GM18519 (cell line): ENCODE results near the gene ASTN2.

ENCODE experiments used
- ATAC-seq: cut with Tn5 transposase; IDR thresholded peaks from one replicate; pipeline ENCODE4 v1.9.1; 2021; ENCODE audit warnings: mild to moderate bottlenecking, moderate library complexity; ENCODE audit not compliant: unreplicated experiment, low FRiP score

Gene ASTN2

DNA sequence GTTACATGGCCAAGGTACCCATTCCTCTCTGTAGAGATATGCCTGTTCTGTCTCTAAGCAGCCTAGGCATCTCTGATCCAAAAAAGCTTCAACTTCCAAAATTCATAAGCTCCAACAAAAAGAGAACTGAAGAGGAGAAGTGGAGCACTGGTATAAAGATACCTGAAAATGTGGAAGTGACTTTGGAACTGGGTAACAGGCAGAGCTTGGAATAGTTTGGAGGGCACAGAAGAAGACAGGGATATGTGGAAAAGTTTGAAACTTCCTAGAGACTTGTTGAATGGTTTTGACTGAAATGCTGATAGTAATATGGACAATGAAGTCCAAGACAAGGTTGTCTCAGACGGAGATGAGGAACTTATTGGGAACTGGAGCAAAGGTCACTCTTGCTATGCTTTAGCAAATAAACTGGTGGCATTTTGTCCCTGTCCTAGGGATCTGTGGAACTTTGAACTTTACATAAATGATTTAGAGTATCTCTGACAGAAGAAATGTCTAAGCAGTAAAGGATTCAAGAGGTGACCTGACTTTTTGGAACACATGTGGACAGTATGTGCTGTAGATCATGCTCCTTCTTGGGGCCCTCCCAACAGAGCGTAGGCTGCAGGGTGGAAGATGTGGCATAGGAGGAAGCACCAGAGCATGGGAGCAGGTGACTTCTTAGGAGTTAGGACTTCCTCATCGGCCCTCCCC lies 889.9 kb downstream of the ASTN2 start:
- no peak for ATAC-seq

DNA sequence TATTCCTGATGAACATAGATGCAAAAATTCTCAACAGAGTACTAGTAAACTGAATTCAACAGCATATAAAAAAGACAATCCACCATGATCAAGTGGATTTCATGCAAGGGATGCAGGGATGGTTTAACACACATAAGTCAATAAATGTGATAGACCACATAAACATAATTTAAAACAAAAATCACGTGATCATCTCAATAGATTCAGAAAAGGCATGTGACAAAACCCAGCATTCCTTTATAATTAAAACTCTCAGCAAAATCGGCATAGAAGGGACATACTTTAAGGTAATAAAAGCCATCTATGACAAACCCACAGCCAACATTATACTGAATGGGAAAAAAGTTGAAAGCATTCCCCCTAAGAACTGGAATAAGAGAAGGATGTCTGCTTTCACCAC lies 894.6 kb downstream of the ASTN2 start:
- no peak for ATAC-seq

DNA sequence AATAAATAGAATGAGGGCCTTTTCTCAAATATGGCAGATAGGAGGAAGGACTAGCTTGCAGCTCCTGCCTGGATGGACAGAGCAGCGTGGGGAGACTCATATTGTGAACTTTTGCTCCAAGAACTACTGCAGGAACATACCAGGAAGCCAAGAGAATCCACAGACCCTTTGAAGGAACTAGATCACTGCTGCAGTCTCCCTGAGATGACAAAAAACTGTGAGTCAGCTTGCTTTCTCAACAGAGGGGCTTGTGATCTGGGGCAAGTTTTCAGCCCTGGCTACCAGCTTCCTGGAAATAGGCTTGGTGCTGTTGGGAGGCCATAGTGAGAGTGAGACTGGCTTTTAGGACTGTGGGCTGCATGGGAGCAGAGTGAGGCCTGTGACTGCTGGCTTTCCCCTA lies 898.4 kb downstream of the ASTN2 start:
- no peak for ATAC-seq

DNA sequence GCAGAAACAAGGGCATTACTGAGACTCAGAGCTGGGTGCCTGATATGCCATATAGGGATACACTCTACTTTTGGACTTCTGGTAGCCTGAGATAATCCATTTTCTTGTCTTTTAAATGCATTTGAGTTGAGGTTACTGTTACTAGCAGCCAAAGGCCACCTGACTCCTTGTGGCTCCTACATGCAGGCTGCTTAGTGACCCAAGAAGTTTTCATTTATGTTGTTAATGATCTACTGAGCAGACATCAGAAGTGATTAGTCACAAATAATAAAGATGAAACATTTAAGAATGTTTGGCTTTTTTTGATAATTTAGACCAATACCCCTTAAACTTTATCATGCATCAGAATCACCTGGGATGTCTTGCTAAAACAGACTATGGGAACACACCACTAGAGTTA lies 899.3 kb downstream of the ASTN2 start:
- no peak for ATAC-seq

DNA sequence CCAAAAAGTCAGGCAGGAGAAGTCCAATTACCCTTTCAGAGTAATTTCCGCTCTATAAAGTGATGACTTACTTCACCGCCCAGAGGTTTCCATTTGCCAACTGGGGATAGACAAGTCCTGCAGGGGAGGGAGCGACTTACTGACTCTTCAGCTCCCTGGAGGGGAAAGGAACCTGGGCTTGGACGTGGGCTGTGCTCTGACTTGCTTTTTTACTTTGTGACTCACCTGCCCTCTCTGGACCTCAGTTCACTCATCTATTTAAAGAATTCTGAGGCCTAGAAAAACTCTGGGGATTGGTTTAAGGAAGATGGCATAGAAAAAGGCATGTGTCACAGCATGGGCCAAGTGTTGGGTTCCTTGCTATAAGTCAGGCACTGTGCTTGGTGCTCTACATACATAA lies 908.2 kb downstream of the ASTN2 start:
- no peak for ATAC-seq

DNA sequence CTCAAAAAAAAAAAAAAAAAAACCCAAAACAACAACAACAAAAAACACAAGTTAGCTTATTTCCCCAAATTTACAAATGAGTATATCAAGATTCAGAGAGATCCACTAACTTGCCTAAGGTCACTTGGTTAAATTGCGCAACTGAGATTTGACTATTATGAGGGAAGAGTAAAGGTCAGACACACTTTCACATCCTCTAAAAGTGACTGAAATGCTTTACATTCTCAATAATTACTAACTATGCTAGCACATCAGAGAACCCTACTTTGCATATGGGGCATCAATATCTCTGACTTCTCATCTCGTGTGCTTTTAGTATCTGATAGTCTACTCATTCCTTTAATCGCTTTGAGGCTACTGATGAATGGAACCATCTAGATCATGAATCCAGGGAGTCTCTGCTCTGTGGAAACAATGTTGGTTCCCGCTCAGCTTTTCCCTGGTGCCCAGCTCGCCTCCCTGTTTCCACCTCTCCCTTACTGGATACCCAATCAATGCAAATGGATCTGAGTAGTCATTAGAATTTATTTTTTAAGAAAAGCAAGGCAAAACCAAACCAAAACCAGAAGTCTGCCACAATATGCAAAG lies 909.9 kb downstream of the ASTN2 start:
- ATAC-seq: peak; percentile 96

DNA sequence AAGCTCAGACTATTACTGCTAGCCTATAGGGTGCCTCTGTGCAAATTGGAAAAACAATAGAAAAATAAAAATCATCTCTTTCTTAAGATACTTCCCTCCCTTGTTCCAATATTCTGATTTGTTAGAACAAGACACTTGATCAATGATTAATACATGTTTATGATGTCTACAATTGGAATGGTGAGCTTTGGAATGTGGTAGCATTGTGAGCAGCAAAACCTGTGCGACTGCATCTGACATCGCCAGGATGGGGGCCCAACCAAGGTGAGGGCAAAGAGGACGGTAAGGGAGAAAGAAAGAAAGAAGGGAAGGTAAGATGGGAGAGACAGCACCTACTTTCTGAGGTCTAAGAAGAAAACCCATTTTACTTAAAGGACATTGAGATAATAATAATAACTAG lies 910.8 kb downstream of the ASTN2 start:
- no peak for ATAC-seq

DNA sequence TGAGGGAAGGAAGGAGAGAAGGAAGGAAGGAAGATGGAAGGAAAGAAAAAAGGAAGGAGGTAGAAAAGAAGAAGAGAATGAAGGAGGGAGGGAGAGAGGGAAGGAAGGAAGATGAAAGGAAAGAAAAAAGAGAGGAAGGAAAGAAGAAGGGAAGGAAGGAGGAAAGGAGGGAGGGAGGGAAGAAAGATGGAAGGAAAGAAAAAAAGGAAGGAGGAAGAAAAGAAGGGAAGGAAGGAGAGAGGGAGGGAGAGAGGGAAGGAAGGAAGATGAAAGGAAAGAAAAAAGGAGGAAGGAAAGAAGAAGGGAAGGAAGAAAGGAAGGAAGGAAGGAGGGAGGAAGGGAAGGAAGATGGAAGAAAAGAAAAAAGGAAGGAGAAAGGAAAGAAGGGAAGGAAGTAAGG lies 912.1 kb downstream of the ASTN2 start:
- ATAC-seq: no peak

DNA sequence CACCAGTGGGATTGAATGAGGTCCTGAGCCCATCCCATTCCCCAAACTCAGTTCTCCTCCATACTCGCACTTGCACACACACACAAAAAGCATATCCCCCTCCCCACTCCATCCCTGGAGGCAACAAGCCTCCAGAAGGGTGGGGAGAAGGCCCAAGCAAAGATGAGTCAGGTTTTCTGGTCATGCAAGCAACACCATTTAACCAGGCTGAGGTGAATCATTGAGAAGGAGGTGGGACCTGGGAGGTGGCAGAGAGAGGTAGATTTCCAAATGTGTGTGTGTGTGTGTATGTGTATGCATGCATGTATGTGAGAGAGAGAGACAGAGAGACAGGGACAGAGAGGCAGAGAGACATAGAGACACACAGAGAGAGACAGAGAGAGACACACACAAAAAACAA lies 913.0 kb downstream of the ASTN2 start:
- no peak for ATAC-seq

DNA sequence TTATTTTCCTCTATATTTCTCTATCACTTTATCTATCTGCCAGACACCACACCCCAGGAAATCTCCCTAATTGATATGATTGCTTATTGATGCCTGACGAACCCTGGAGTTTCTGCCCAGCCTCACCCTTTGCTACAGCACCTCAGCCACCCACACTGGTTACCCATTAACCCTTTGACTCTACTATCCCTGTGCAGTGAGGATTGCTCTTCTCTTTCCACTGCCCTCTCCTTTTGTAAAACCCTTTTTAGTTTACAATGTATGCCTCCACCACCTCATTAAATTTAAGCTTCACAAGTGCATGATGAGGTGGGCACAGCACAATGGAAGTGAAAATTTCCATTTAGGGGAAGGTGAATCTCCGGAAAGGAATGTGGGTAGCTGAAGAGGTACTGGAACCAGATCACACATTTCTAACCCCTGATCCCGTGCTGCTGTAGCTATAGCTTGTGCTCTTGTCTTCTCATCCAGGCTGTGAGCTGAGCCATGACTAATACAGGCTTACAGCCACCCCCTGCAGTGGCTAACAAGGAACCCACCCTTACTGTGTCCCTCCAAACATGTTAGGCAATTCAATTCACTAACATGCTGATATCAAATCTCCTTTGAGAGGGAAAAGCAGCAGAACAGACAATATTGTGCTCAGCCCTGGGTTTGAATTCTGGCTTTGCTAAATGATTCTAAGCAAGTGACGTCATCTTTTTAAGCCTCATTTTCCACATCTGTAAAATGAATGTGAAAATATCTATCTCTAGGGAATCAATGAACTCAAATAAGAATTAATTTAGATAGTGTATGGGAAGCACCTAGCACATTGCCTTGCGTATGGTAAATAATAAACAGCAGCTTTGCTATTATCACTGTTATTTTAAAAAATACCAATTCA lies 914.6 kb downstream of the ASTN2 start:
- no peak for ATAC-seq

DNA sequence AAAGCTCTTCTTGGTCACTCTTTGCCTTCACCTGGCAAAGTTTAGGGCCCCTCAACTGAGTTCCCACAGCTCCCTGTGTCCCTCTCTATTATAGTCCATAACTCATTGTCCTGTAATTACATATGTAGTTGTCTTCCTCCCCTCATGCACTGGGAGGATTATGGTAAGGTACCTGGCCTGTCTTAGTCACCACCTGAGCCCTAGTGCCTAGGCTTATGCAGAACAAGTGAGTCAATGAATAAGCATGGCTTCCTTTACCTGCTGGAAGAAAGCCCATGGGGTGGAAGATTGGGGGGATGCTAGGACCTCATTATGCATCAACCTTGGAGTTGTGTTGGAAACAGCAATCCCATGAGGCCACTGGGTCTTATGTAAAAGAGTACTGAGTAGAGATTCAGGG lies 915.4 kb downstream of the ASTN2 start:
- no peak for ATAC-seq

DNA sequence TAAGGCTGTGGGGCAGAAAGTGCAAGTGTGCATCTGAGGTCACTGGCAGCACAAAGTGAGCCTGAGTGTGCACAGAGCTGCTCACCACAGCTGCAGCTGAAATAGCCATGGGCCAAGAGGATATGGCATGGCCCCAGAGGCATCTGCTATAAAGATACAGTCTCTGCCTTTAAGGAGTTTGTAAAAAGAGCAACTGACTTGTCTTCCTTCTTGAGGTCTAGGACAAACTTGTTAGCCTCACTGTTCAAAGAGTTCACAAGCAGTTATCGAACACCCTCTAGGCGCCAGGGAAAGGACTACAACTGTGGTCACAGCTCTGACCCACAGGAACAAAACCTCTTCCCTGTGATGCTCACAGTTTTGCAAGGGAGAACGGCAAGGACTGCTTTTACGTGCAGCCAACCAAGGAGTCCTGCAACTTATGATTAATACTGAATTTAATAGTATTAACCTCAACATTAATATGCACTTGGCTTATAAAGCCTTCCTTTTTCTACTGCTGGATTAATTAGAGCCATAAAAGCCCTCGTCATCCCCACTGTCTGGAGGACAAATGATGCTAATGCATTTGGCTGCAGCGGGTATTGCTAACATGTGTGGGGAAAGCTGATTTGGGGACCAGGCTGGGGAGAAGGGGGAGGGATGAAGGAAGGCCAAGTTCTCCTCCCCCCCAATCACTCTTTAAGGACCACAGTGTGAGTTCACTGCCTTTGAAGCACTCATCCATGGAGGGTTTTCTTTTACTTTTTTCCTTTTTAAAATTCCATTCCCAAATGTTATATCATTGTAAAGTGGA lies 917.6 kb downstream of the ASTN2 start:
- ATAC-seq: no peak

DNA sequence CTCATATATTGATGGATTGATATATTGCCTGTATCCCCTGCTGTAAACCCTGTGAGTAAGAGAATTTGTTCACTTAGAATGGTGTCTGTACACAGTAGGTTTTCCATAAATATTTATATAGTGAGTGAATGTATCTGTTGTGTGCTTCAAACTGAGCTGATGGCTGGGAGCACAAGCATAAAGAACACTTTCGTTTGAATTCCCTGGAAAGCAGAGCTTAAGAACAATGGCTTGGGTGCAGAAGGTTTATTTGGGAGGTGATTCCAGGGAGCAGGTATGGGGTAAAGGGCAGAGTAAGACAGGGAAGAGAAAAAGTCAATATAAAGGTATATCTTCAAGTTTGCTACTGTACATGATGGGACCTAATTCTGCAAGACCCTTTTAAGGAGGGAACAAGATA lies 918.7 kb downstream of the ASTN2 start:
- ATAC-seq: no peak

DNA sequence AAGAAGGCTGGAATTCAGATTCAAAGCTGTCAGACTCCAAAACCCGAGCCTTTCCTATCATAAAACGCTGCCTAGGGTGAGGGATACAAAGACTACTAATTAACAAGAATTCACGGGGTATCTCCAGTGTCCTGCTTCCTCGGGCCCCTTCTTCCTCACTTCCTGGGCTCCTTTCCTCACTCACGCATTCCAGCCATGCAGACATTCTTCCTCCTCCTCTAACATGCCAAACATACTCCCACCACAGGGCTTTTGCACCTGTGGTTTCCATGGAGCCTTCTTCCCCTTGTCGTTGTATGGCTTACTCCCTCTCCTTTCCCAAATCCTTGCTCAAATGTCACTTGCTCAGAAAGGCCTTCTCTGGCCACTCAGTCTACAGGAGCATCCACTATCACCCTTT lies 919.1 kb downstream of the ASTN2 start:
- ATAC-seq: no peak

DNA sequence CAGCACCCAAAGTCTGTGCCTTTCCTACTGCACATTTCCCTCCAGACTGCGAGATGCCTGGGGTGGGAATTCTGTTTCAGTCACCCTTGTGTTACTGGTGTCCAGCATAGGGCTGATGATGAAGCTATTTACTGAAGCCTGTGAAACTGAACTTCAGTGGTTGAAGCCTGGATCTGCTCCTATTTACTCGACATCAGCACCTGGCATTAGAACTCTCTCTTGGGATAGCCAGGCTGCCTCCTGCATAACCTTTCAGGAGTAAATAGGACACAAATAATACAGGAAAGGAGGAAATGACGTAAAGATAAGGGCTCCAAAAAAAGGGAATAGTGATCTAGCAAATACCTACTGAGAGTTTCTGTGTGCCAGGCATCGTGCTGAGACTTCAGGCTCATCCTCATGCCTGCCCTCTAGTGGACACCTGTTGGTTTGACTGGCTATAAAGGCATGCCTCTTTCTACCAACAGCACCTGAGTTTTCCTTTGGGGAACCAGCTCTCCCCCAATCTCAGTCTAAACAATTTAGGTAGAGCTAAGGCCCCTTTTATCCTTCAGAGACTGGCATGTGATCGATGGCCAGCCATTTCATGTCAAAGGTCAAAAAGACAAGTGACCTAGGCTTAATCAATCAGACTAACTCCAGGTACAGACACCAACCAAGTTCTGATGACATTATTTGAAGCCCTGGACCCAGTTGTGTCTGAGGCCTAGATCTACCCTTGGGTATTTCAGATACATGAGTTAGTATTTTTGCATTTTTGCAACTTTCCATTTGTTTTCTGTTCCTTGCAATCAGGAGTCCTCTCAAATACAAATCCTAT lies 919.8 kb downstream of the ASTN2 start:
- peak; percentile 66 for ATAC-seq

DNA sequence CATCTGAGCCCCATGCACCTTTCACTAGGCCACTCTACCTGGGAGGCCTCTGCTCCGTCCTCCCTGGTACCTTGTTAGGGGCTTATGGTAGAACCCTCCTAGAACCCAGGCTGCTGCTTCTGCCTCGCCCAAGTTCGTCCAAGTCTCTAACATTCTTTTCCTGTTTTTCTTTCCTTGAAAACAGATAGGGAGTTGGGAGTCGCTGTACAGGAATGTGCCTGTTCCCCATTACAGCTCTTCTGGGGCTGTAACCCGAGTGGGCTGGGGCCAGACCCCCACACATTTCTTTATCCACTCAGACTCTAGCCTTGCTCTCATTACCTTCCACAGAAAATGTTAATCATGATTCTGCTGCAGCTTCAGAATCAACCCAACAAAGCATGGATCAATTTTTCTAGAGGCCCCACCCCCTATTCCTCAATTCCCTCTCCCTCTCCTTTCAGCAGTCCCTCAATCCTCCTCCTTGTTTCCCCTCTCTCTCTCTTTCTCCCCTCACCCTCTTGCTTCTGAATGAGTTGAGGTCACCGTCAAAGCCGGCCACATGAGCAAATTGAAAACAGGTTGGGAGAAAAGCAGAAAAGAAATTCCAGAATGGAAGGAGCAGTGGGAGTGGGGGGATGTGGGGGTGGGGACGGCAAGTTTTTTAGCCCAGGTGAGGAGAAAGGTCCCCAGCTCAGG lies 921.5 kb downstream of the ASTN2 start:
- no peak for ATAC-seq

DNA sequence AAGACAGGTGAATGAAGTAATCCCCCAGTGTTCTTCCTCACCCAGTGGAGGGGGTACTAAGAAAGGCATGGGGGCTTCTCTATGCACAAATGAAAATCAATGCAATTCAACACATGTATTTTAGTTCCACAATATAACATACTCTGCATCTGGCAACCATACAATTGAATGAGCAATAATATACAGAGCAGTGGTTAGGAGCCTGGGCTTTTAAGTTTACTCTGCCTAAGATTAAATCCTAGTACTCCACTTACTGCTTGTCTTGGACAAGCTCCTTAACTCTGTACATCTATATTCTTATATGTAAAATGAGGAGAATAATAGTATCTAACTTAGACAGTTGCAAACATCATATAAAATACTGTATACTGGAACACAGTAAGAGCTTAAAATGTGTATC lies 923.2 kb downstream of the ASTN2 start:
- ATAC-seq: no peak

DNA sequence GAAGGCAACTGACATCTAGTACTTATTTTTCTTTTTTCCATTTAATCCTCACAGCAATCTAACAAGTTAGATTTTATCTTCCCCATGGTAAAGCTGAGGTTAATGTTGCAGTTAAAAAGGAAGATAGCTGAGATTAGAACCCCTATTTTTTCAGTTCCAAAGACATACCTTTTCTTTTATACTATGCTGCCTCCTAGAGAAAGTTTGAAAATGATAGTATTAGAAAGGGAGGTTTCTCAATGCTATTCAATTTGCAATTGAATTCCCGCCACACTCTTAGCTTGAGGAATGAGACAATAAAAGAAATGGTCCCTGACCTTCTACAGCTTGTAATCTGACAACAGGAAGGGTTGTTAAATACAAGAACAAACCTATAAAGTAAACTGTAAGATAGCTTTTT lies 923.6 kb downstream of the ASTN2 start:
- no peak for ATAC-seq

DNA sequence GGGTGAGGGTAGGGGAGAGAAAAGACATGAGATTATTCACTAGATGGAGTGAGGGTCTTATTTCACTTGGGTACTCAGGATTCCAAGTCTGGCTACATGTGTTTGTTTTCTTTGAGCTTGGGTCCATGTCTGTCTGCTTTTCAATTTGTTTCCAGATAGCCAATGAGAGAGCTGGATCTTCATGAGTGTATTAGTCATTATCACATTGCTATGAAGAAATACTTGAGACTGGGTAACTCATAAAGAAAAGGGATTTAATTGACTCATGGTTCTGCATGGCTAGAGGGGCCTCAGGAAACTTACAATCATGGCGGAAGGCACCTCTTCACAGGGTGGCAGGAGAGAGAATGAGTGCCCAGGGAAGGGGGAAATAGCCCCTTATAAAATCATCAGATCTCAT lies 924.5 kb downstream of the ASTN2 start:
- no peak for ATAC-seq

DNA sequence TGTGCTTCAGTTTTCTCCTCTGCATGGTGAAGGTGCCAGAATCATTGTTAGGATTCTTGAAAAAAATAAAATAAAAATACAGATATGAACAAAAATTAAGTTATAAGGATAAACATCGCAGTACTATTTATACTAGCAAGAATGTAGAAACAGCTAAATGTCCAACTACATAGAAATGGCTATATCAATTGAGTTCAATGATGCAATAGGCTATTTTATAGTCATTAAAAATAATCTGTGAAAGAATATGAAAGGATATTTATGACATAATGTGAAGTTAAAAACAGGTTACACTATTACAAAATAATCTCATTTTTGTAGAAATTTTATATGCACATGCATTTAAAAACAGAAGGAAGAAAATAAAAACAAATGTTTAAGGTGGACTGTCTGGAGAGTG lies 926.5 kb downstream of the ASTN2 start:
- no peak for ATAC-seq
